HCT116 (cell line): Measurements from ENCODE around the gene NDUFAF4. TPM values are rescaled to one million over a fixed set of nuclear protein-coding genes. Genes with fewer than 3 reads are reported as not detected.

Experiments used
- ATAC-seq: fragments of 200-7000 bp; cut with Tn5 transposase; 2 replicates; pipeline ENCODE4 v1.9.1; 2020; ENCODE audit warnings: mild to moderate bottlenecking, moderate library complexity
- BruUV-seq: library from RNA; stranded (reverse); fragments of 400-500 nt; replicated peaks from 2 replicates; lab custom pipeline; 2021; lab: Mats Ljungman, UMichigan
- CTCF ChIA-PET: fragments of 300-600 bp; sonication (Branson Sonifier 250); formaldehyde crosslinking; loops from one replicate; lab custom pipeline; 2021; ENCODE audit warnings: antibody characterized with exemption; lab: Charles Lee
- POLR2A ChIA-PET: fragments of 300-600, 350-600 bp; sonication (Branson Sonifier 250); formaldehyde crosslinking; loops from one replicate; lab custom pipeline; 2021; ENCODE audit warnings: antibody characterized with exemption; lab: Charles Lee
- RAD21 ChIA-PET, 2 experiments: fragments of 300-600 bp; sonication (Branson Sonifier 250); formaldehyde crosslinking; loops; one replicate each; lab custom pipeline; 2023; ENCODE audit warnings: low total read pairs in 2 of 2; ENCODE audit not compliant: uncharacterized antibody in 2 of 2, unreplicated experiment in 2 of 2, low non-redundant PET in 1 of 2; lab: Charles Lee
- DNase-seq: peaks from one replicate; pipeline ENCODE4 v3.0.0-alpha.2; 2010; ENCODE audit warnings: low read depth, low spot score
- H2AFZ ChIP-seq: fragments of 200-600 bp; shearing (Covaris generic), sonication (generic); 2 replicates; pipeline ENCODE4 v1.6.1; 2017; ENCODE audit warnings: low read depth, mixed run types, mixed read lengths, antibody characterized with exemption, low read length; ENCODE audit not compliant: poor library complexity, severe bottlenecking
- H3K27ac ChIP-seq: 2 replicates; pipeline ENCODE4 v1.5.1; 2012; ENCODE audit warnings: low read depth, low read length
- H3K27me3 ChIP-seq: fragments of 200-600 bp; sonication (generic); 2 replicates; pipeline ENCODE4 v1.6.1; 2016; ENCODE audit warnings: mixed run types, low read length, mixed read lengths; ENCODE audit not compliant: insufficient read depth
- H3K36me3 ChIP-seq, 2 experiments: fragments of 200-500 bp in 1 of 2; fragments of 200-600 bp in 1 of 2; sonication (Bioruptor generic) in 1 of 2; sonication (generic) in 1 of 2; 2 replicates each; pipeline versions ENCODE4 v1.5.1 to v1.6.1; 2014 to 2016; ENCODE audit warnings: low read length in 2 of 2, inconsistent platforms in 1 of 2, mixed read lengths in 1 of 2, mixed run types in 1 of 2; ENCODE audit not compliant: insufficient read depth in 2 of 2, control insufficient read depth in 1 of 2
- H3K4me1 ChIP-seq, 2 experiments: fragments of 200-600 bp in 1 of 2; sonication (generic) in 1 of 2; 2 replicates each; pipeline versions ENCODE4 v1.5.1 to v1.6.1; 2012 to 2017; ENCODE audit warnings: low read length in 2 of 2, inconsistent platforms in 1 of 2, mild to moderate bottlenecking in 1 of 2, mixed read lengths in 1 of 2, mixed run types in 1 of 2, moderate library complexity in 1 of 2; ENCODE audit not compliant: insufficient read depth in 2 of 2, control insufficient read depth in 1 of 2
- H3K4me2 ChIP-seq: fragments of 200-600 bp; sonication (generic); 2 replicates; pipeline ENCODE4 v1.6.1; 2017; ENCODE audit warnings: mixed run types, low read length, mixed read lengths
- H3K4me3 ChIP-seq, 2 experiments: fragments of 200-600 bp in 1 of 2; sonication (generic) in 1 of 2; replicated peaks in 1 of 2; 2 replicates each; pipeline ENCODE4 v1.5.1; 2011 to 2016; ENCODE audit warnings: low read length in 2 of 2, control low read depth in 1 of 2, low read depth in 1 of 2, mild to moderate bottlenecking in 1 of 2, mixed read lengths in 1 of 2, mixed run types in 1 of 2
- H3K79me2 ChIP-seq: fragments of 200-600 bp; sonication (generic); 2 replicates; pipeline ENCODE4 v1.6.1; 2017; ENCODE audit warnings: mild to moderate bottlenecking, mixed run types, low read length, moderate library complexity, mixed read lengths; ENCODE audit not compliant: insufficient read depth
- H3K9ac ChIP-seq: fragments of 200-600 bp; sonication (generic); 2 replicates; pipeline ENCODE4 v1.6.1; 2016; ENCODE audit warnings: low read length, mixed read lengths
- H3K9me2 ChIP-seq: fragments of 200-600 bp; sonication (generic), shearing (Covaris generic); 2 replicates; pipeline ENCODE4 v1.6.1; 2017; ENCODE audit warnings: mixed run types, mild to moderate bottlenecking, moderate library complexity; ENCODE audit not compliant: insufficient read depth
- H3K9me3 ChIP-seq, 2 experiments: fragments of 200-500 bp in 1 of 2; fragments of 200-600 bp in 1 of 2; sonication (Bioruptor generic) in 1 of 2; sonication (generic) in 1 of 2; 2 replicates each; pipeline ENCODE4 v1.6.1; 2014 to 2017; ENCODE audit warnings: low read length in 2 of 2, mixed read lengths in 2 of 2, inconsistent platforms in 1 of 2, low read depth in 1 of 2, mild to moderate bottlenecking in 1 of 2, mixed run types in 1 of 2, moderate library complexity in 1 of 2; ENCODE audit not compliant: control insufficient read depth in 1 of 2, insufficient read depth in 1 of 2
- H4K20me1 ChIP-seq: fragments of 200-600 bp; sonication (generic), shearing (Covaris generic); 2 replicates; pipeline ENCODE4 v1.6.1; 2017; ENCODE audit warnings: mixed run types, mild to moderate bottlenecking, moderate library complexity; ENCODE audit not compliant: insufficient read depth
- ATF3 ChIP-seq: IDR thresholded peaks from 2 replicates; pipeline ENCODE4 v1.6.1; 2012
- ELF1 ChIP-seq: IDR thresholded peaks from 2 replicates; pipeline ENCODE4 v1.6.1; 2012; ENCODE audit warnings: low read depth, borderline replicate concordance
- EZH2 ChIP-seq: fragments of 200-600 bp; sonication (generic); IDR thresholded peaks from 2 replicates; pipeline ENCODE4 v1.6.1; 2017; ENCODE audit warnings: antibody characterized with exemption, mixed run types
- EZH2phosphoT487 ChIP-seq: fragments of 200-600 bp; IDR thresholded peaks from 2 replicates; pipeline ENCODE4 v1.6.1; 2018; ENCODE audit warnings: antibody characterized with exemption, borderline replicate concordance
- FOSL1 ChIP-seq: IDR thresholded peaks from 2 replicates; pipeline ENCODE4 v1.6.1; 2012; ENCODE audit warnings: low read depth
- MAX ChIP-seq: IDR thresholded peaks from 2 replicates; pipeline ENCODE4 v1.6.1; 2012
- POLR2A ChIP-seq: IDR thresholded peaks from 2 replicates; pipeline ENCODE4 v1.7.0; 2011; ENCODE audit warnings: borderline replicate concordance; ENCODE audit not compliant: insufficient read depth, insufficient read length; ENCODE audit errors: extremely low read depth
- POLR2AphosphoS5 ChIP-seq: IDR thresholded peaks from 2 replicates; pipeline ENCODE4 v1.6.1; 2011; ENCODE audit warnings: mild to moderate bottlenecking, low read depth, low read length, moderate library complexity
- RAD21 ChIP-seq: IDR thresholded peaks from 2 replicates; pipeline ENCODE4 v1.6.1; 2012; ENCODE audit warnings: low read depth, mild to moderate bottlenecking
- SRF ChIP-seq: IDR thresholded peaks from 2 replicates; pipeline ENCODE4 v1.6.1; 2012; ENCODE audit warnings: low read depth
- TCF7L2 ChIP-seq: IDR thresholded peaks from 2 replicates; pipeline ENCODE4 v1.7.0; 2011; ENCODE audit warnings: borderline replicate concordance, inconsistent platforms; ENCODE audit not compliant: insufficient read depth, insufficient read length; ENCODE audit errors: extremely low read depth
- ZBTB33 ChIP-seq: IDR thresholded peaks from 2 replicates; pipeline ENCODE4 v1.6.1; 2011; ENCODE audit warnings: mild to moderate bottlenecking, low read length, moderate library complexity; ENCODE audit not compliant: insufficient replicate concordance; ENCODE audit errors: extremely low read depth
- ZFX ChIP-seq: fragments of 450-650 bp; IDR thresholded peaks from 2 replicates; pipeline ENCODE4 v1.6.1; 2017
- intact Hi-C: fragments of 100-400 bp; cut with micrococcal nuclease; formaldehyde crosslinking; loops from 2 replicates; pipeline ENCODE4 v1.10.0; 2022
- total RNA-seq: library from RNA; stranded (reverse); gene quantifications from one replicate; pipeline ENCODE4 v1.2.1, GENCODE V29; 2021; ENCODE audit not compliant: unreplicated experiment

NDUFAF4 gene
- total RNA-seq, 1 experiment from 2014 or later = 62.4 TPM

- H3K9ac ChIP-seq = no peak overlapping the region
- no peaks in the 10 kb centered on the region for H3K9me2 ChIP-seq
- POLR2A ChIA-PET = no interaction called here
- H3K79me2 ChIP-seq = no peaks in the 10 kb centered on the region
- no peaks in the 10 kb centered on the region for H3K36me3 ChIP-seq
- H3K27me3 ChIP-seq = no peaks in the 10 kb centered on the region
- H2AFZ ChIP-seq = no peak overlapping the region
- TF ChIP-seq EZH2phosphoT487 = no peak
- TF ChIP-seq POLR2AphosphoS5 = no peak
- TF ChIP-seq POLR2A = no peak
- no peak for TF ChIP-seq ZBTB33
- no peak for TF ChIP-seq RAD21
- intact Hi-C loops = no loop called here
- RAD21 ChIA-PET = no interaction called here
- H3K27ac ChIP-seq = no peak overlapping the region
- H3K4me3 ChIP-seq = no peak overlapping the region
- CTCF ChIA-PET = no interaction called here
- BruUV-seq = no TSS peak
- H3K4me2 ChIP-seq = no peak overlapping the region
- no peaks in the 10 kb centered on the region for H4K20me1 ChIP-seq
- H3K4me1 ChIP-seq = no peaks in the 10 kb centered on the region
- ATAC-seq (no peak), DNase-seq (no peak)
- H3K9me3 ChIP-seq = no peaks in the 10 kb centered on the region
Measured at GRCh38 chr6:96872976-96873375, 24.7 kb downstream of the NDUFAF4 start.

- Histone ChIP-seq H3K36me3 (no peaks in the 10 kb centered on the region), H3K27me3 (no peaks in the 10 kb centered on the region), H4K20me1 (no peaks in the 10 kb centered on the region), H3K9ac (no peak overlapping the region), H3K9me3 (no peaks in the 10 kb centered on the region), H2AFZ (no peak overlapping the region), H3K27ac (no peak overlapping the region), H3K9me2 (no peaks in the 10 kb centered on the region), H3K79me2 (no peaks in the 10 kb centered on the region), H3K4me1 (no peaks in the 10 kb centered on the region), H3K4me3 (no peak overlapping the region), H3K4me2 (no peak overlapping the region)
- no peak for DNase-seq
- intact Hi-C loops = no loop called here
- ATAC-seq = no peak
- TF ChIP-seq ZBTB33 (no peak), FOSL1 (no peak), ELF1 (no peak), TCF7L2 (no peak), EZH2phosphoT487 (no peak), MAX (no peak), EZH2 (no peak), SRF (no peak), ZFX (no peak), ATF3 (no peak)
- ChIA-PET POLR2A (no interaction called here), CTCF (no interaction called here), RAD21 (no interaction called here)
- BruUV-seq = no TSS peak
Measured at GRCh38 chr6:96865055-96865405, 32.7 kb downstream of the NDUFAF4 start.
